HG02938 (cell line): ENCODE measurements around the gene MTNR1A.
"Not testable (repeated sequence)": the region's sequence is repeated elsewhere in the genome, so short reads cannot be mapped to it uniquely, and the experiment has no call there.

ENCODE experiments used
- ATAC-seq: cut with Tn5 transposase; IDR thresholded peaks from one replicate; pipeline ENCODE4 v1.9.1; 2021; ENCODE audit warnings: mild to moderate bottlenecking, moderate library complexity; ENCODE audit not compliant: unreplicated experiment

Gene MTNR1A

GRCh38 chr4:186563761-186564160, 8.4 kb upstream of the MTNR1A start:
- ATAC-seq: no peak

DNA sequence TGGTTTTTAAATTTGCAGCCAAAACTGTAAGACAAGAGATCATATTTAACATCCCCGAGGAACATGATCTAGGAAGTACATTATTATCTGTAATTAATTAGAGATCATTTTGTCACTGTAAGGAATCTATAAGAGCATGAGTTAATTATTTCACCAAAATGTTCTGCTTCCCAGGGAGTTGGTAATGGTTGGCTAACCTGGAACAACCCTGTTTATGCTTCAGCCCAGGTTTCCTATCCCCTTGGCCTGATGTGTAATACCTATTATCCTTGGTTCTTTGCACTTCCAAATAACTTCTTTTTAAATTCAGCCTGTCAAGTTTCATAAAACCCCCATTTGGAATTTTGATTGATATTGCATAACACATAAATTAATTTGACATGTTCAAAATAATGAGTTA, 6.4 kb upstream of the MTNR1A start:
- ATAC-seq: no peak

DNA sequence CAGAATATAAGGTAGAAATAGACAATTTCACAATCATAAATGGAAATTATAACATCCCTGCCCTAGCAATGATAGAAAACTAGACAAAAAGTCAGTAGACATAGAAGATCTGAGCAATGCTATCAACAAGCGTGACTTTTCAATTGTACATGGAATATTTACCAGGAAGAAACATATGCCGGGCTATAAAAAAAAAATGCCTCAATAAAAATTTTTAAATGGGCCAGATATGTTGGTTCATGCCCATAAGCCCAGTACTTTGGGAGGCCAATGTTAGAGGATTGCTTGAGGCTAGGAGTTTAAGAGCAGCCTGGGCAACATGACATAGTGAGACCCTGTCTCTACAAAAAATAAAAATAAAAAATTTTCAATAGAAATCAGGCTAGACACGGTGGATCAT, 5.3 kb upstream of the MTNR1A start:
- no peak for ATAC-seq

GRCh38 chr4:186557486-186557885, 2.1 kb upstream of the MTNR1A start:
- ATAC-seq: no peak

DNA sequence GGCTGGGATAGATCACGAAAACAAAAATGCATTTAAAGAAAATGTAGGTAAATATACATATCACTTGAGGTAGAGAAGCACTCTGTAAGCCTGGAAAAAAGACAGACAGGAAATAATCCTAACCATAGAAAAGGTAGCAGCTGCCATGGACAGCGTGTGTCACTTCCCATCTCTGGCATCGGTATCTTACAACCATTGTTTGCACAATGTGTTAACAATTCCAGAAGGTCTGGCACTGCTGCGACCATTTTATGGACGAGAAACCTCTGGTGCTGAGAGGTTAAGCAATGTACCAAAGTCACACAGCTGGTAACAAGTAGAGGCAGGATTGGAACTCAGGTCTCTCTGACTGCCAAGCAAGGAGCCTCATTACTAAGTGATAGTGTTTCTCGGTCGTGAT, 1.7 kb upstream of the MTNR1A start:
- no peak for ATAC-seq

GRCh38 chr4:186554539-186554913, 841 bp downstream of the MTNR1A start:
- ATAC-seq: no peak

DNA sequence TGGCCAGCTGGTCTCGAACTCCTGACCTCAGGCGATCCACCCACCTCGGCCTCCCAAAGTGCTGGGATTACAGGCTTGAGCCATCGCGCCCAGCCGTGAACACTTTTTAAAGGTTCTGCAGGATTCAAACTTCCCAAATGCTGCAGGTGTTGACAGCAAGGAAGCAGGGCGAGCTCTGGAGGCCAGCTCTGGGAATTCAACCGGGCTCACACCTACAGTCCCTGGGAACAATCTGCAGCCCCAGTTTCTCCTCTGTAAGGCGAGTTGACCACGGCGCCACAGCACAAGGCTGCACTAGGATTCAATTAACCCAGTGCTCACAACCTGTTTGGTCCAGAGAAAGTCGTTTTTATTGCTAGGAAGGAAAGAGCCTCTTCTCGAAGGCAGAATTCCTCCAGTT, 1.6 kb downstream of the MTNR1A start:
- ATAC-seq: no peak

- no peak for ATAC-seq
Measured at GRCh38 chr4:186551849-186552248, 3.5 kb downstream of the MTNR1A start.

GRCh38 chr4:186545436-186545835, 9.9 kb downstream of the MTNR1A start:
- no peak for ATAC-seq

- no peak for ATAC-seq
Measured at GRCh38 chr4:186543206-186543605, 12.2 kb downstream of the MTNR1A start.

GRCh38 chr4:186541801-186542200, 13.6 kb downstream of the MTNR1A start:
- no peak for ATAC-seq

DNA sequence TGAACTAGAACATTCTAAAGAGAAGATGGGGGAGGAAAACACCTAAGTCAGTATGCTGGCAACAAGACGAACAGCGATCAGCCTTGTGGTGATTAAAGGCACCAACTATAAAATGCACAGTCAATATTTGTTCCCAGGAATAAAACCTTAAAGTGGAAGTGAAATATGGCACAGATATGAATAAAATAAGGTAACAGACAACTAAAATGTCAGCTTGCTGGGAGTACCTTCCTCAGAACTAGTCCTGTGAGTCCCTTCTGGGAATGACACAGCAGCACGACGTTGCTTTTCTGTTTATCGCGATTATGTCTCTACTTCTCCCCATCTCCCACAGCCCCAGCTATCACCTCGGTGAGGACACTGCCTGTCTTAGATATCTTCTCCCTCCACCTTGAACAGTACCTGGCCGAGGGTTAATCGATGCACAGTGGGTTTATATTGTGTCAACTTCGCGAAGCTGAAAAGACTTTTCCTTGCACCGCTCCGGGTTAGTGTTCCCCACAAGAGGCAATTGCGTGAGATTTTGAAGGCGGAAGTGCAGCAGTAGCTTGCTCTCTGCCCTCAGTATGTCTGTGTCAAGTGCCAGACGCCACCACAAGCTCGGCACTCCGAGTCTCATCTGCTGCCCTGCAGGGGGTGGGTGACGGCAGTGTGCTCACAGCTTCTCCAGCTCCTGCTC, 17.4 kb downstream of the MTNR1A start:
- no peak for ATAC-seq

- no peak for ATAC-seq
Measured at GRCh38 chr4:186536285-186536684, 19.1 kb downstream of the MTNR1A start.

DNA sequence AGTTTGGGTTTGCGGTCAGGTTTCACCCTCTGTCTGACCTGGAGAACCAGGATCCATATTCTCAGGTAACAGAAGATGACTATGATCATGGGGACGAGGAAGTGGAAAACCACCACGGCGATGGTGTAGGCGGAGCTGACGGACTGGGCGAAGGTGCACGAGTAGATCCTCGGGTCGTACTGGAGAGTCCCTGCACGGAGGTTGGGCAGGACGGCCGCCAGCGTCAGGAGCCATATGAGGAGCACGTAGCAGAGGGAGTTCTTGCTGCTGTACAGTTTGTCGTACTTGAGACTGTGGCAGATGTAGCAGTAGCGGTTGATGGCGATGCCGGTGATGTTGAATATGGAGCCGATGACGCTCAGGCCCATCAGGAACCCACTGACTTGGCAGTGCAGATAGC, 21.3 kb downstream of the MTNR1A start:
- no peak for ATAC-seq

GRCh38 chr4:186523927-186524326, 31.4 kb downstream of the MTNR1A start:
- ATAC-seq: not testable (repeated sequence)

DNA sequence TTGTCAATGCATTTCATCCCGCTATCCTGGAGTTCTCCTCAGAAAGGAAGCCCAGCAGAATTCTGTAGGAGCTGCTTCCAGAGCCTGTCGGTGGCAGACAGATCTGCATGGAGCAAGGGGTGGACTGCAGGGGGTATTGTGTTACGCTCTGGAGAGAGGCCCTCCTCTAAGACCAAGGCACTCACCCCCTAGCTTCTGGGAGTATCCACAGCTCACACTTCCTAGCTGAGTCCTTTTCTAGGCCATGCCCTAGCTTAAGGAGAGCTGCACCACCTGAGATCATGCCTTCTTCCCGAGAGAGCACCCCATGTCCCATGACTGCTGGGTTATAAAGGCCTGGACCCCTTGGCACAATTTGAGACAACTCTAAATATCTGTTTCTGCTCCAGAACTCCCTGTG, 39.1 kb downstream of the MTNR1A start:
- no peak for ATAC-seq

GRCh38 chr4:186514271-186514950, 41.0 kb downstream of the MTNR1A start:
- ATAC-seq: no peak

GRCh38 chr4:186504771-186505170, 50.6 kb downstream of the MTNR1A start:
- ATAC-seq: not testable (repeated sequence)

- ATAC-seq: no peak
Measured at GRCh38 chr4:186502231-186502630, 53.1 kb downstream of the MTNR1A start.

DNA sequence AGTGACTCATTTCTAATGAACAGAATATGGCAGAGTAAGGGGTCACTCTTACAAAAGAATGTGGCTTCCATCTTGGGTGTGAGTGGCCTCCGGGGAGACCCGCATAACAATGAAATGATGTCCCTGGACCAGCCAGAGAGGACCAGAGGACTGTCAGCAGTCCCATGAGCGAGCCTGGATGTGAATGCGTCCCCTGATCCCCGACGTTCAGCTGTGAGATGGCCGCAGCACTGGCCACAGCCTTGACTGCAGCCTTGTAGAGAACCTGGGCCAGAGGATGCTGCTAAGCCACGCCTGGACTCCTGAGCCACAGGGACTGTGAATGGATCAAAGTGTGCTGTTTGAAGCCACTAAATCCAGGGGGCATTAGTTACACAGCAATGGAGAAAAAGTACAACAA, 53.8 kb downstream of the MTNR1A start:
- no peak for ATAC-seq

- ATAC-seq: no peak
Measured at GRCh38 chr4:186500721-186501304, 54.6 kb downstream of the MTNR1A start.

DNA sequence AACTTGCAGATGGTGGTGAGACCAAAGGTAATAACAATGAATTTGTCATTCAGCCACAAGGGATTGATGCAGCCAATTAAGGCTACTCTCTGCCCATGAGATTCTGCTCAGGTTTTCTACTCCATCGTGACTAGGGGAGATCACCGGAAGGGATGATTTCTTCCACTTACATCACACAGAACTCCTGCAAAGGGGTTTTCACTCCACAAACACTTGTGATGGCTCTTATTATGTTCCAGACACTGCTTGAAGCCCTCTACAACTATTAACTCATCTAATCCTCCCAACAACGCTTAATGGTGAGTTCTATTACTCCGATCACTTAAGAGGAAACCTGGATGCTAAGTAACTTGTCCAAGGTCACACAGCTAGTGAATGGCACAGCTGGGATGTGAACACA, 55.9 kb downstream of the MTNR1A start:
- no peak for ATAC-seq
